ENCODE data around the gene SCAMP4. TPM values are rescaled to one million over a fixed set of nuclear protein-coding genes. Genes with fewer than 3 reads are reported as not detected.

SCAMP4 gene
- total and polyA plus RNA-seq, 2 of the 13 experiments (the other 11 are each of a cell fraction or from before 2014, with no cell fraction given) = 10.7 to 13.7 TPM

DNA sequence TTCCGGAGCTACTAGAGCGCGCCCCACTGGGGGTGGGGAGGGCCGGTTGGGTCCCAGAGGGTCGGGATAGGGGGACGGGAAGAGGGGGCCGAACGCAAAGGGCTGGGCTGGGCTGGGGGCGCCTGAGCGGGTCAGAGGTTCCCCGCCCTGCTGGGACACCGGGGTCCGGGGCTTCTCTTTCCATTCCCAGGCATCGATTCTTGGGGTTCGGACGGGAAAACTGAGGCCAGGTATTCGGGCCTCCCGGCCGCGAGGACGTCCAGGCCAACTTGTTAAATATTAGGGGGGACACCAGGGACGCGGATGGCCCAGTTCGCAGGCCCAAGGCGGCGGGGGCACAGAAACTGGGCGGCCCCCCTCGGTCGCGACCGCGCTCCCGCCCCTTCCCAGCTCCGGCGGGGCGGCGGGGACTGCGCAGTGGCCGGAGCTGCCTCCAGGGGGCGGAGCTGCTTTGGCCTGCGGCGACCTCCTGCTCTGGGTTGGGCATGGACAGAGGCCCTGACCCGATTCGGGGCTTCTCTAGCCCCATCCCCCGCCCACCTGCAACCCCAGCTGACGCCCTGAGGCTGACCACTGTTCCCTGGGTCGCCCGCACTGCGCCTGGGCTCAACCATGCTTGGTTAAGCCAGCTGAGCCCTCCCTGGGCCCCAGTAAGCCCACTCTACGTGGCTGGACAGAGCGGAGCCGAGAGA, 40.6 kb upstream of the SCAMP4 start (continued):
- TF ChIP-seq, protein P1, sequence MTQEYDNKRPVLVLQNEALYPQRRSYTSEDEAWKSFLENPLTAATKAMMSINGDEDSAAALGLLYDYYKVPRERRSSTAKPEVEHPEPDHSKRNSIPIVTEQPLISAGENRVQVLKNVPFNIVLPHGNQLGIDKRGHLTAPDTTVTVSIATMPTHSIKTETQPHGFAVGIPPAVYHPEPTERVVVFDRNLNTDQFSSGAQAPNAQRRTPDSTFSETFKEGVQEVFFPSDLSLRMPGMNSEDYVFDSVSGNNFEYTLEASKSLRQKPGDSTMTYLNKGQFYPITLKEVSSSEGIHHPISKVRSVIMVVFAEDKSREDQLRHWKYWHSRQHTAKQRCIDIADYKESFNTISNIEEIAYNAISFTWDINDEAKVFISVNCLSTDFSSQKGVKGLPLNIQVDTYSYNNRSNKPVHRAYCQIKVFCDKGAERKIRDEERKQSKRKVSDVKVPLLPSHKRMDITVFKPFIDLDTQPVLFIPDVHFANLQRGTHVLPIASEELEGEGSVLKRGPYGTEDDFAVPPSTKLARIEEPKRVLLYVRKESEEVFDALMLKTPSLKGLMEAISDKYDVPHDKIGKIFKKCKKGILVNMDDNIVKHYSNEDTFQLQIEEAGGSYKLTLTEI (CRISPR knock-in tag; conservative IDR thresholded peaks at IDR 0.05) = no peak
- peak; percentile 41; the same call in 1 of the 2 replicates for TF ChIP-seq ZNF709 (CRISPR knock-in tag; IDR thresholded peaks at IDR 0.05)
- TF ChIP-seq HDAC1 (CRISPR knock-in tag; IDR thresholded peaks at IDR 0.05) = peak; percentile 25; the same call in 1 of the 2 replicates
- no peak; the same call in 1 of the 2 replicates for TF ChIP-seq KDM3A (CRISPR knock-in tag; IDR thresholded peaks at IDR 0.05; ENCODE audit: low read depth)
- TF ChIP-seq ZNF230 (CRISPR knock-in tag; IDR thresholded peaks at IDR 0.05) = no peak
- TF ChIP-seq TOE1 (CRISPR knock-in tag; IDR thresholded peaks at IDR 0.05) = no peak
- TF ChIP-seq U2AF2 (IDR thresholded peaks at IDR 0.05; ENCODE audit: low read depth, low read length) = no peak
- no peak for TF ChIP-seq ZNF782 (CRISPR knock-in tag; IDR thresholded peaks at IDR 0.05; ENCODE audit: borderline replicate concordance)
- no peak for TF ChIP-seq SYNCRIP (IDR thresholded peaks at IDR 0.05; ENCODE audit: insufficient read depth, low read depth, low read length)
- TF ChIP-seq ZC3H13 (CRISPR knock-in tag; IDR thresholded peaks at IDR 0.05) = no peak; the same call in 1 of the 2 replicates
- TF ChIP-seq ETV5 (CRISPR knock-in tag; IDR thresholded peaks at IDR 0.05; ENCODE audit: borderline replicate concordance) = no peak; the same call in 1 of the 2 replicates
- TF ChIP-seq FLYWCH1 (CRISPR knock-in tag; IDR thresholded peaks at IDR 0.05) = no peak
- peak; percentile 8; the same call in 1 of the 2 replicates for TF ChIP-seq HNF4A (CRISPR knock-in tag; IDR thresholded peaks at IDR 0.05)
- no peak for TF ChIP-seq SP1 (IDR thresholded peaks at IDR 0.05)
- peak; percentile 72 for TF ChIP-seq SP1 (CRISPR knock-in tag; IDR thresholded peaks at IDR 0.05)
- TF ChIP-seq ZNF780A (CRISPR knock-in tag; IDR thresholded peaks at IDR 0.05) = no peak
- no peak for TF ChIP-seq ZNF879 (CRISPR knock-in tag; IDR thresholded peaks at IDR 0.05)
- TF ChIP-seq, protein P2, sequence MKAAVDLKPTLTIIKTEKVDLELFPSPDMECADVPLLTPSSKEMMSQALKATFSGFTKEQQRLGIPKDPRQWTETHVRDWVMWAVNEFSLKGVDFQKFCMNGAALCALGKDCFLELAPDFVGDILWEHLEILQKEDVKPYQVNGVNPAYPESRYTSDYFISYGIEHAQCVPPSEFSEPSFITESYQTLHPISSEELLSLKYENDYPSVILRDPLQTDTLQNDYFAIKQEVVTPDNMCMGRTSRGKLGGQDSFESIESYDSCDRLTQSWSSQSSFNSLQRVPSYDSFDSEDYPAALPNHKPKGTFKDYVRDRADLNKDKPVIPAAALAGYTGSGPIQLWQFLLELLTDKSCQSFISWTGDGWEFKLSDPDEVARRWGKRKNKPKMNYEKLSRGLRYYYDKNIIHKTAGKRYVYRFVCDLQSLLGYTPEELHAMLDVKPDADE (CRISPR knock-in tag; IDR thresholded peaks at IDR 0.05) = no peak
- peak; percentile 17; the same call in 1 of the 2 replicates for TF ChIP-seq ZNF563 (CRISPR knock-in tag; IDR thresholded peaks at IDR 0.05)
- TF ChIP-seq ZFP36 (IDR thresholded peaks at IDR 0.05; ENCODE audit: borderline replicate concordance, low read depth, low read length, partially characterized antibody) = no peak
- TF ChIP-seq, protein P3, sequence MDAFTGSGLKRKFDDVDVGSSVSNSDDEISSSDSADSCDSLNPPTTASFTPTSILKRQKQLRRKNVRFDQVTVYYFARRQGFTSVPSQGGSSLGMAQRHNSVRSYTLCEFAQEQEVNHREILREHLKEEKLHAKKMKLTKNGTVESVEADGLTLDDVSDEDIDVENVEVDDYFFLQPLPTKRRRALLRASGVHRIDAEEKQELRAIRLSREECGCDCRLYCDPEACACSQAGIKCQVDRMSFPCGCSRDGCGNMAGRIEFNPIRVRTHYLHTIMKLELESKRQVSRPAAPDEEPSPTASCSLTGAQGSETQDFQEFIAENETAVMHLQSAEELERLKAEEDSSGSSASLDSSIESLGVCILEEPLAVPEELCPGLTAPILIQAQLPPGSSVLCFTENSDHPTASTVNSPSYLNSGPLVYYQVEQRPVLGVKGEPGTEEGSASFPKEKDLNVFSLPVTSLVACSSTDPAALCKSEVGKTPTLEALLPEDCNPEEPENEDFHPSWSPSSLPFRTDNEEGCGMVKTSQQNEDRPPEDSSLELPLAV (CRISPR knock-in tag; conservative IDR thresholded peaks at IDR 0.05; ENCODE audit: low read depth) = no peak
- no peak for TF ChIP-seq ZZZ3 (CRISPR knock-in tag; IDR thresholded peaks at IDR 0.05; ENCODE audit: borderline replicate concordance)
- TF ChIP-seq CENPX (CRISPR knock-in tag; IDR thresholded peaks at IDR 0.05) = no peak
- TF ChIP-seq HNRNPH1 (optimal IDR thresholded peaks at IDR 0.05; ENCODE audit: low read depth, low read length) = no peak
- no peak for TF ChIP-seq ZNF737 (CRISPR knock-in tag; IDR thresholded peaks at IDR 0.05; ENCODE audit: borderline replicate concordance)

Data from HepG2 (cell line).